ENCODE measurements around the gene PLEKHG1.
A peak's percentile ranks its signal among the peaks of the same experiment; 100 is the strongest.

Gene PLEKHG1

GRCh38 chr6:150588888-150589499 is 10.7 kb upstream of the PLEKHG1 start:
- H3K4me3 ChIP-seq (ENCODE audit: low read depth, low read length), result no peak overlapping the region

GRCh38 chr6:150589852-150590251 is 9.8 kb upstream of the PLEKHG1 start:
- no peak overlapping the region for H3K4me3 ChIP-seq (ENCODE audit: low read depth, low read length)

DNA sequence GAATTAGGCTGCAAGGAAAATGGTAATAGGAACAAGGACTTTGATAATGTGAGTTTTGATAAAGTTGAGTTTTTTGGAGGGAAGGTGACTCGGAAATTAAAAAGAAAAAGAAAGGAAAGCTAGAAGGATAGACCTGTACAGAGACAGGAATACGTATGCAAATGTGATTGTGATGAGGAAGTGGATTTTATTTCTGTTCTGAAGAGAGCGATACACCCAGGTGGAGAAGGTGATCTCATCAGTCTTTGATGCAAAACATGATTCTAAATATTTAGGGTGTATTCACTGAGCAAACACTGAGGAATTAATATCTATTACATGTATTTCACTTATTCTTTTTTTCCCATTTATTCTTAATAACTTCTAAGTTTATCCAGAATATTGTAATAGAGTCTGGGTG is 9.2 kb upstream of the PLEKHG1 start:
- no peak overlapping the region for H3K4me3 ChIP-seq (ENCODE audit: low read depth, low read length)

DNA sequence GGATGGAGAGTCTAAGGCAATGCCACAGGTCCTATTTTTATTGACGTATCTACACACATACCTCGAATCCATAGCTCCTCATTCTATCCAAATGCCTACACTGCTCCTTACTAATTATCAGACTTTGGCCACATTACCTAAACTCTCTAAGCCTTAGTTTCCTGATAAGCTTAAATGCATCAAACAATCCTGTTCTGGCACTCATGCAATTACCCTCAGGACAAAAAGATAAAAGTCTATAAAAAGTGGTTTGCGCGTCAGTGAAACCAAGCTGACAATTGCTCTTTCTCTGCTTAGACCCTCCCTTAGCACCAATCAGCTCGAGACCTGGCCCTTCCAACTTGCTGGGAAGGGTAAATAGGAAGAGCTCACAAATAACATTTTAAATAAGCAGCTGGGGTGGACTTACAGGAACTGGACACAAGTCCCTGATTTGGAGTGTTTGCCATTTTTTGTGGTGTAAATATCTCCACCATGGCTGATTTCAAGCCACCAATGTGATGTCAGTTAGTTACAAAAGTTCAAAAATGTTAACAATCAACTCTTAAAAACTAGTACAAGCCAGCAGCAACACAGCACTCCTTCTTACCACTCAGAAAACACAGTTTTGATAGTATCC is 7.2 kb upstream of the PLEKHG1 start:
- no peak overlapping the region for H3K4me3 ChIP-seq (ENCODE audit: low read depth, low read length)

GRCh38 chr6:150593119-150593518 is 6.6 kb upstream of the PLEKHG1 start:
- H3K4me3 ChIP-seq (ENCODE audit: low read depth, low read length), result no peak overlapping the region

- no peak overlapping the region for H3K4me3 ChIP-seq (ENCODE audit: low read depth, low read length)
These were observed 3.2 kb upstream of the PLEKHG1 start for GRCh38 chr6:150596439-150596838.

GRCh38 chr6:150598401-150598800 is 1.3 kb upstream of the PLEKHG1 start:
- H3K4me3 ChIP-seq (ENCODE audit: low read depth, low read length), result no peak overlapping the region

DNA sequence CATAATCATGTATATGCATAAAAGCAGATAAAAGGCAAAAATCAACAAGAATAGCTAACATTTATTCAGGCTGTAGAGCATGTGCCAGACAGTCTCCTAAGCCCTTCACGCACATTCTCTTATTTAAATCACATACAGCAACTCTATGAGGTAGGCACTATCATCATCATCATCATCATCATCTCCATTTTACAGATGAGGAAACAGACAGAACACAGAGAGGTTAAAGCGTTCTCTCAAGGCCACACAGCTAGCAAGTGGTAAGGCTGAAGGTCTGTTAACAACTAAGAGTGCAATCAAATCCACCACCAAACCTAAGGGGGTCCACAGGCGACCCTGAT is 857 bp upstream of the PLEKHG1 start:
- H3K4me3 ChIP-seq (ENCODE audit: low read depth, low read length), result no peak overlapping the region

DNA sequence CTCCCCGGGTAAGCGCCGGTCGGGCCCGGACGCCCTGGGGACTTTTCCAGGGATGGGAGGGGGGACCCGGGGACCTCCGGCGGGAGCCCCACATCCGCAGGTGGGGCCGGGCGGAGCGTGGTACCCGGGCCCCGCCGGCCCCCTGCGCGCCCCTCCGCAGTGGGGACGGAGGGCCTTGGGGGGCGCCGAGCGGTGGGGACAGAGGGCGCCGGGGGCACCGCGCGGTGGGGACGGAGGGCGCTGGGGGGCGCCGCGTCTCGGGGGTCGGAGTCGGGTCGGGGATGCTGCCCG is 270 bp downstream of the PLEKHG1 start:
- H3K4me3 ChIP-seq (ENCODE audit: low read depth, low read length), result peak overlapping the region; percentile 48

GRCh38 chr6:150600301-150601017 is 774 bp downstream of the PLEKHG1 start:
- H3K4me3 ChIP-seq (ENCODE audit: low read depth, low read length), result peak overlapping the region; percentile 48

DNA sequence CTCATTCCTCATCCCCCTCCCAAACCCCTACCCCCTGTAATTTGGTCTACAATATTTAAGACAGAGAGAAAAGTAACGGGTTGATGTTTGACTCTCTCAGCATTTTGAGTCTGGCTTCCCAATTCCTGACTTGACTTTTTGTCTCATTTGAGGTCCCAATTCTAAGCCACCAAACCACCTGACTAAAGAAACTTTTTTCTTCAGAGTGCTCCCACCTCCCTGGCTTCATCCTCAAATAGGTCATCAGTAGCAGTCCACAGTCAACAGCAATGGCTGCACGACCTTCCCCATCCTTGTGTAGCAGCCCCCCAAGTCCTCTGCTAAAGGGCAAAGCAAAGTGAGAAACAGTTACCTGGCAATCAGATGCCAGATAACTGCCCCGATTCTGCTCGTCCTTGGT is 1.8 kb downstream of the PLEKHG1 start:
- H3K4me3 ChIP-seq (ENCODE audit: low read depth, low read length), result no peak overlapping the region

DNA sequence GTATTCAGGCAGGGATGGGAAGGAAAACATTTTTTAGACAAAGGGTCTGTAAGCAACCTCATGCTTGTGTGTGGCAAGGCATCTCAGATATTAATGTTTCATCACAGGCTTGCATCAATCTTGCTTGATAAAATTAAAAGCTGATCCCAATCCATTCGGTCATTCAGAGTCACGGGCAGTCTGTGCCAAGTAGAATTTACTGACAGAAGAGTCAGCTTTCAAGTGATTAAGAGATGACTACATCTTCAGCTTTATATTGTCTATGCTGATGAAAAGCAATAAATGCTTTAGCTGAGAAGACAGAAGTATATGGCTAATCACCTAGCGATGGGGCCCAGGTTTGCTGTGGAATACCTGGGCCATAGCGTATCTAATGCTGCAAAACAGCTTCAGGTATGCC is 3.5 kb downstream of the PLEKHG1 start:
- H3K4me3 ChIP-seq (ENCODE audit: low read depth, low read length), result no peak overlapping the region

DNA sequence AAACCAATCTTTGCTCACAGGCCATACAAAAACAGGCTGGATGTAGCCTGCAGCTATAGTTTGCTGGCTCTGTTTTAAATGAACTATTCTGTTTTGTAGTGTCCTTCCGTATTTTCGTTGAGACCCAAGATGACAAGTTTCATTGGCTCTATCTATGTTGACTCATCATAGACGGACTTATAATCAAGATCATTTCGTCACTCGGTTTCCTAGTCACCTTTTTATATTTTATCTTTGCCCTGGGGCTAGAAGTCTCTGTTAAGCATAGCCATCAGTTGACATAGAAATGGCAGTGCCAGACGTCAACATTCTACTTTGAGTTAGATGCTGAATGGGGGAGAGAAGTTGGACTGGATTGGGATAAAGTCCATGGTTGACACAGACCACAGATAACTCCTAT is 4.8 kb downstream of the PLEKHG1 start:
- H3K4me3 ChIP-seq (ENCODE audit: low read depth, low read length), result no peak overlapping the region

- no peak overlapping the region for H3K4me3 ChIP-seq (ENCODE audit: low read depth, low read length)
These were observed 5.6 kb downstream of the PLEKHG1 start for GRCh38 chr6:150605333-150605732.

DNA sequence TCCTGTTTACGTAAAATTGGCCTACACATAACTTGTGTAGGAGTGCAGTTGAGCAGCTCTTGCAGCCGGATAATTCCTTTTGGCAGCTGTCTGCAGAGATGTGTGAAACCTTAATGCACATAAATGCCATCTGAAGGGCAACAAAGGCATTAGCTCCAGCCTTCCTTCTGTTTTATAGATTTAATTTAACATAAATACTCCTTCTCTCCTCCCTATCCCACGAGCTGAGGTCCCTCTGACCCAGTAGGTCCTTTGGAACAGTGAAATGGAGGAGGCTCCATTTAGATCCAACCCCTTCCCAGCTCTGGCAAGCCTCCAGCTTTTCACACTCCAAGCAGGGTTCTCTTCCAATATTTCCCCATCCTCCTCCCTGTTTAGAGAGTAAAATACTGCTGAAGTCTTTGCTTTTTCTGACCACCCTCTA is 6.5 kb downstream of the PLEKHG1 start:
- H3K4me3 ChIP-seq (ENCODE audit: low read depth, low read length), result no peak overlapping the region

- no peak overlapping the region for H3K4me3 ChIP-seq (ENCODE audit: low read depth, low read length)
These were observed 7.1 kb downstream of the PLEKHG1 start for GRCh38 chr6:150606647-150607328.

DNA sequence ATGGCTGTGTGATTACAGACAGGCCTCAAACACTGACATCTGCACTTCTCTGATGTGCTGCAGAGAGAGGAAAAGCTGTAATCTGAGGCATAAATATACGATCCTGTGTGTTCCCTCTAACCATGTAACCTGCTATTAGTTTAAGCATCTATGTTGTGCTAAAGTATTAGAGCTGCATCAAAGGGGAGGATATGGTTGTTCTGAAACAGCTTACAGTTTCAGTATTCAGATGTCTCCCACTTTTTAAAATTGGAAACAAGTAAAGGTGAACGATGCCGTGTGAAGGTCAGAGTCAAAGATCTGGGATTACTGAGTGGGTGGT is 7.6 kb downstream of the PLEKHG1 start:
- no peak overlapping the region for H3K4me3 ChIP-seq (ENCODE audit: low read depth, low read length)

DNA sequence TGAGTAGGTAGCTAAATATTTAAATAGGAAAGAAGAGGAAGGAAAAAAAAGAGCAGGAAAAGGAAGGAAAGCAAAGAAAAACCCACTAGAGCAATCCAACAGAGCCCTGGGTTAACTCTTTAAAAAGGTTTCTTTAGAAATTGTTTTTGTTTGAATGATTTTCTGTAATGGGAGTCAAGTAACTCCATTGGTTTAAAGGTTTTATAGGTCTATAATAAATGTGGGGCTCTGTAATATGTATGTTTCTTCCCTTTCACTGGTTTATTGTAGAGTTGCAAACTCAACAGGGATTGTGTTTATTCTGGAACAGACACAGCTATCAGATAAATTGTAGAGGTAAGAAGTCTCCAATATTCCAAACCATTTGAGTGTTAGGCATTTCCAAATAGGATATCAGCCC is 10.9 kb downstream of the PLEKHG1 start:
- no peak overlapping the region for H3K4me3 ChIP-seq (ENCODE audit: low read depth, low read length)

GRCh38 chr6:150613269-150613668 is 13.6 kb downstream of the PLEKHG1 start:
- no peak overlapping the region for H3K4me3 ChIP-seq (ENCODE audit: low read depth, low read length)

GRCh38 chr6:150615967-150616366 is 16.3 kb downstream of the PLEKHG1 start:
- no peak overlapping the region for H3K4me3 ChIP-seq (ENCODE audit: low read depth, low read length)

- H3K4me3 ChIP-seq (ENCODE audit: low read depth, low read length), result no peak overlapping the region
These were observed 16.9 kb downstream of the PLEKHG1 start for GRCh38 chr6:150616586-150616985.

GRCh38 chr6:150617062-150617461 is 17.4 kb downstream of the PLEKHG1 start:
- H3K4me3 ChIP-seq (ENCODE audit: low read depth, low read length), result no peak overlapping the region

Measured in iPS-11a (cell line).